AG09319 (cell line): Measurements from ENCODE around the gene ZNF574.

Experiments used
- DNase-seq: peaks from one replicate; pipeline ENCODE4 v3.0.0-alpha.2; 2010; ENCODE audit warnings: low read depth; ENCODE audit errors: extremely low read depth
- CTCF ChIP-seq: IDR thresholded peaks from 2 replicates; pipeline ENCODE4 v1.5.1; 2011; ENCODE audit warnings: low read depth, mild to moderate bottlenecking, inconsistent platforms, low read length, moderate library complexity

ZNF574 gene

DNA sequence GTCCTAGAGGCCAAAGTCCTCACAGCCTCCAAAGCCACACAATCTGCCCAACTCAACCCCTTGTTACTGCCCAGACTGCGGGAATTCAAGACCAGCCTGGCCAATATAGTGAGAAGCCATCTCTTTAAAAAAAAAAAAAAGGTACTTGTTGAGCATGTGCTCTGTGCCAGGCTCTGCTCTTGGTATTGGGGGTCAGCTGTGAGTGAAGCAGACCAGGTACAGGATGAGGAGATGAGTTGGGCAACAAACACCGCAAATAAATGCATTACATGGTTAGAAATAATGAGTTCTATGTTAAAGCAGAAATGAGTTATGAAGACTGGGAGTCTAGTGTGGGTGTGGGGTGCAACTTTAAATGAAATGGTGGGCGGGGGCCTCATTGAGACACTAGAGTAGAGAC lies 15.8 kb upstream of the ZNF574 start:
- TF ChIP-seq CTCF = no peak
- DNase-seq = no peak

- no peak for TF ChIP-seq CTCF
- no peak for DNase-seq
These were observed 13.6 kb upstream of the ZNF574 start for GRCh38 chr19:42062381-42062780.

- no peak for TF ChIP-seq CTCF
- DNase-seq = no peak
These were observed 11.5 kb upstream of the ZNF574 start for GRCh38 chr19:42064432-42064831.

- no peak for DNase-seq
- no peak for TF ChIP-seq CTCF
These were observed 10.9 kb upstream of the ZNF574 start for GRCh38 chr19:42065051-42065450.

DNA sequence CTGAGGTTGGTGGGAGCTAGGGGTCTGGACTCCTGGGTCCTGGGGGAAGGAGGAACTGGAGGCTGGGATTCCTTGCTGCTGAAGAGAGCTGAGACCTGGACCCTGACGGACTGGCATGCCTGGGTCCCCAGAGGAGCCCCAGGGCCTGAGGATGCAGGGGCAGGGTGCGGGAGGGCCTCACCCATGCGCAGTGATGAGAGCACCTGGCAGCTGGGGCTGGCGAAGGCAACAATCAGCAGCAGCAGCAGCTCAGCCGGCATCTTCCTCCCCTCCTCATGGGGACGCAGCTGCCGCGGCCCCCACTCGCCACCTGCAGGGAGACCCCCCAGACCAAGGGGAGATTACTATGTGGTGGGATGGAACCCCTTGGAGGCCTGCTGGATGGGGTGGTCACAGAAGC lies 10.5 kb upstream of the ZNF574 start:
- DNase-seq = no peak
- no peak for TF ChIP-seq CTCF

DNA sequence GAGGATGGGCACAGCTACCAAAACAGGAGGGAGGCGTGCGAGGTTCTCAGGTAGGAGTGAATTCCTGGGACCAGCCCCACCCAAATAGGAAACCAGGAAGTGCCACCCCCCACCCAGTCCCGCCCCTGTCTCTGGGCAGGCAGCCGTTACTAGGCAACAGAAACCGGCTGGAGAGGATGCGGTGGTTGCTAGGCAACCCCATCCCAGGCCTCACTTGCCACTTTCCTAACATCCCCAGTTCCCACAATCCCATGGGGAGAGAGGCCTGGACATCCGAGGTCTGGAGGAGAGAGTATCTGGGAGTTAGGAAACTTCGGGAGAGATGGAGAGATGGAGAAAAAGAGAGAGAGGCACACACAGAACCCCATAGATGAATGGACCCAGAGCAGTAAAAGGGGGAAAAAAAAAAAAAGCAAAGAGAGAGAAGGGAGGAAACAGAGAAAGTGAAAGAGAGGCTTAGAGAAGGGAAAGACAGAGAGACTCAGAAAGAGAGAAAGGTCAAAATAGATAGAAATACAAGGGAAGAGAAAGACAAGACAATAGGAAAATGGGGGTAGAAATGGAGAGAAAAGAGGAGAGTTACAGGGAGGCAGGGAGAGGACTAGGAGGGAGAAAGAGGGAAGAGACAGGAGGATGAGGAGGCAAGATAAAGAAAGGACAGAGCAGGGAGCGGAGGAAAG lies 9.8 kb upstream of the ZNF574 start:
- TF ChIP-seq CTCF = no peak
- DNase-seq = no peak

DNA sequence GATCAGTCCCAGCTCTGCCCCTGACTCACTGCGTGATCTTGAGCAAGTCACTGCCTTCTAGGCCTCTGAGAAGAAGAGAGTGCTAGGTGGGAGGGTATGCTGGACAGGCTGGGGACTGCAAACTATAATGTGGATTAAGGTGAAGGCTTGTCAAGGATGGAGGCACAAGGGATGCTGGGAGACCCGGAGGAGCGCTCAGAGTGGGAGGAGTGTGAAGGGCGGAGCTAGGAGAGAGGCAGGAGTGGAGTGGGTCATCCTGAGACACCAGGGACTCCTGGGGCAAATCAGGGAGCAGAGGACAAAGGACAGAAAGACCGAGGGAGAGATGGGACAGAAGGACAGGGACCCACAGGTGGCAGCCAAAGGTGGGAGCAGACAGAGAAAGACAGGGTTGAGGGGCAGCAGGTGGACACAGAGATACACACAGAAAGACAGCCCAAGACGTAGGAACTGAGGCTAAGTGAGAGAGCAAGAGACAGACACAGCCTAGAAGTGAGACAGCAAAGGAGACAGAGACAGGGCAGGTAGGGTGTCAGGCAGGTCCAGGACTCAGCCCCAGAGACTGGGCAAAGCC lies 8.6 kb upstream of the ZNF574 start:
- no peak for DNase-seq
- no peak for TF ChIP-seq CTCF
